ENCODE data around the gene PCCA.
"Not testable (repeated sequence)": the region's sequence is repeated elsewhere in the genome, so short reads cannot be mapped to it uniquely, and the experiment has no call there.

The PCCA gene

GRCh38 chr13:100097821-100098220 lies 8.9 kb downstream of the PCCA start:
- DNase-seq = no peak

- DNase-seq = no peak
These were observed 9.7 kb downstream of the PCCA start for GRCh38 chr13:100098445-100099116.

GRCh38 chr13:100099117-100099445 lies 10.2 kb downstream of the PCCA start:
- DNase-seq = not testable (repeated sequence)

- DNase-seq = no peak
These were observed 11.4 kb downstream of the PCCA start for GRCh38 chr13:100100115-100100879.

- DNase-seq = no peak
These were observed 13.1 kb downstream of the PCCA start for GRCh38 chr13:100102042-100102441.

- no peak for DNase-seq
These were observed 17.1 kb downstream of the PCCA start for GRCh38 chr13:100106005-100106404.

- no peak for DNase-seq
These were observed 17.8 kb downstream of the PCCA start for GRCh38 chr13:100106705-100107104.

- no peak for DNase-seq
These were observed 20.1 kb downstream of the PCCA start for GRCh38 chr13:100108913-100109507.

GRCh38 chr13:100110269-100110668 lies 21.4 kb downstream of the PCCA start:
- no peak for DNase-seq

- DNase-seq = no peak
These were observed 23.4 kb downstream of the PCCA start for GRCh38 chr13:100112186-100112838.

- DNase-seq = no peak
These were observed 26.9 kb downstream of the PCCA start for GRCh38 chr13:100115693-100116254.

- no peak for DNase-seq
These were observed 35.4 kb downstream of the PCCA start for GRCh38 chr13:100124265-100124664.

GRCh38 chr13:100125946-100126345 lies 37.1 kb downstream of the PCCA start:
- no peak for DNase-seq

- no peak for DNase-seq
These were observed 39.5 kb downstream of the PCCA start for GRCh38 chr13:100128373-100128772.

GRCh38 chr13:100128838-100129237 lies 39.9 kb downstream of the PCCA start:
- no peak for DNase-seq

- DNase-seq = no peak
These were observed 40.7 kb downstream of the PCCA start for GRCh38 chr13:100129605-100130004.

GRCh38 chr13:100130092-100130491 lies 41.2 kb downstream of the PCCA start:
- no peak for DNase-seq

GRCh38 chr13:100130930-100131511 lies 42.1 kb downstream of the PCCA start:
- no peak for DNase-seq

- no peak for DNase-seq
These were observed 43.1 kb downstream of the PCCA start for GRCh38 chr13:100131863-100132574.

GRCh38 chr13:100138859-100139491 lies 50.1 kb downstream of the PCCA start:
- no peak for DNase-seq

GRCh38 chr13:100139817-100140216 lies 50.9 kb downstream of the PCCA start:
- no peak for DNase-seq

GRCh38 chr13:100140441-100140840 lies 51.5 kb downstream of the PCCA start:
- DNase-seq = no peak
